ENCODE data around the gene EXOC6.

EXOC6 gene

DNA sequence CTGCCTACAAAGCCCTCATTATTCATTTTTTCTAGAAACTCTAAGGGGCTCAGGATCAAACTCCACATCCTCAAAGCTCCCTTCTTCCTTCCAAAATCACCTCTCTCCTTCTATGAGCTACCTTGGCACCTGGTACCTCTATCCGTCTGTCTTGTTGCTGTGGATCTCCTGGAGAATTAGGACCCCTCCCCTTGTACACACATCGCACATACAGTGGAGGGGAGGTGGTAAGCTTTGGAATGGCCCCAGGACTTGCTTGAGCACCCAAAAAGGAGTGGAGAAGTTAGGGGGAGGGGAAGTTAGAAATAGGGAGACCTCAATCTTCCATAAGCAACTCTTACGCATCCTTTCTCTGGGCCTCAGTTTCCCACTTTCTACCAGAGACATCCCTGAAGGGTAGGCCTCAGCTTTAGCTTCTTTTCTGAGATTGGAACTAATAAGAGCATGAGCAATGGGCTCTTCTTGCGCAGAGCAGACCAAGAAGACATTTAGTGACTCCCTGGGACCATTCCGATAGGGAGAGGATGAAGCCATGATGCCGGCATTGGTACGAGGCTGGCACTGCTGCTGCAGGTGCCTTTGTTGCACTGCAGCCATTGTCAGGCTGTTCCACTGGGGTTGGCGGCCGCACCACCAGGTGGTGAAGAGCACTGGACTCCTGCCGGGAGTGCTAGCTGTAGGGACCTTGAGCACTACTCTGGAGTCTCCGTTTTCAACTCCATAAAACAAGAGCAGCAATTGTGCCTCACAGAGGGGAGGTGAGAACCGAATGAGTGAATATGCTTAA is 216.7 kb downstream of the EXOC6 start:
- no peak for DNase-seq

DNA sequence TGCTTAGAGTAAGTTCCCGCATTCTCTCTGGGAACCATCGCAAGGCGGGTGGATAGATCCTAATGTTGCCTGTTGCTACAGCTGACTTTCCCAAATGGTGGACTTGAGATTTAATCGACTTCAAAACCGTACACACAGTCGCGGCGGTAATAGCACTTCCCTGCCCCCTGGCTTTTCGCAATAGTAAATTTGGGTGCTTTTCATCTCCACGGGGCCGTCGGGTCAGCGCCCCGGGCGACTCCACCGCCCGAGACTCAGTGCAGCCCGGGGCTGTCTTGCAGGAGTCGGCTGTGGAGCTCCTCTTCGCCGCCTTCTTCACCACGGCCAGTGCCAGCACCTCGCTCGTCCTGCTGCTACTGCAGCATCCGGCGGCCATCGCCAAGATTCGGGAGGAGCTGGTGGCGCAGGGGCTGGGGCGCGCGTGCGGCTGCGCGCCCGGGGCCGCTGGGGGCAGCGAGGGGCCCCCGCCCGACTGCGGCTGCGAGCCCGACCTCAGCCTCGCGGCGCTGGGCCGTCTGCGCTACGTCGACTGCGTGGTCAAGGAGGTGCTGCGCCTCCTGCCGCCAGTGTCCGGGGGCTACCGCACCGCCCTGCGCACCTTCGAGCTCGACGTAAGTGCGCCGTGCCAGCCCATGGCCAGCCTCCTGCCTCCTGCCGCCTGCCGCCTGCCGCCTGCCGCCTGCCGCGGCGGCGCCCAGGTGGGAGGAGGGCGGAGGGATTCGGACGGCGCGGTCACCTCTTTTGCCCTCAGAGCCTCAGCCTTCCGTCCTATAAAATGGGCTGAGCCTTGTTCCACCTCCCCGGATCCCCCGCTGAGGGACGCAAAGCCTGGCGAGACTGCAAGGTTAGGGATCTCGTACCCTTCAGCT is 217.6 kb downstream of the EXOC6 start:
- no peak for DNase-seq

DNA sequence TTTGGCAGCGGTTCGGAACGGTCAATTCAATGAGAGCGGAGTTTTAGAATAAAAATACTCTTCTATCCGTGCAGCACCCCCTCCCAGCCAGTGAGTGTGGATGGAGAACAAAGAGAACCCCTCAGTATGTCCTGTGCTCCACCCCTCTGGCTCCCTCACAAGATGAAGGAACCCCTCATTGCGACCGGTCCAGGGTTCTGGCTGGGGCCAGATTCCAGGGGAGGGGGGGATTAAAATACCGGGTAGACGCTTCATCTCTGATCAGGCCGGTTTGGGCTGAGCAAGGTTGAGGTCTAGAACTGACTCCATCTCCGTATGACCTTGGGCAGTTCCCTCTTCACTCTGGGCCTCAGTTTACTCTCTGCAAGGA is 218.2 kb downstream of the EXOC6 start:
- DNase-seq = no peak

DNA sequence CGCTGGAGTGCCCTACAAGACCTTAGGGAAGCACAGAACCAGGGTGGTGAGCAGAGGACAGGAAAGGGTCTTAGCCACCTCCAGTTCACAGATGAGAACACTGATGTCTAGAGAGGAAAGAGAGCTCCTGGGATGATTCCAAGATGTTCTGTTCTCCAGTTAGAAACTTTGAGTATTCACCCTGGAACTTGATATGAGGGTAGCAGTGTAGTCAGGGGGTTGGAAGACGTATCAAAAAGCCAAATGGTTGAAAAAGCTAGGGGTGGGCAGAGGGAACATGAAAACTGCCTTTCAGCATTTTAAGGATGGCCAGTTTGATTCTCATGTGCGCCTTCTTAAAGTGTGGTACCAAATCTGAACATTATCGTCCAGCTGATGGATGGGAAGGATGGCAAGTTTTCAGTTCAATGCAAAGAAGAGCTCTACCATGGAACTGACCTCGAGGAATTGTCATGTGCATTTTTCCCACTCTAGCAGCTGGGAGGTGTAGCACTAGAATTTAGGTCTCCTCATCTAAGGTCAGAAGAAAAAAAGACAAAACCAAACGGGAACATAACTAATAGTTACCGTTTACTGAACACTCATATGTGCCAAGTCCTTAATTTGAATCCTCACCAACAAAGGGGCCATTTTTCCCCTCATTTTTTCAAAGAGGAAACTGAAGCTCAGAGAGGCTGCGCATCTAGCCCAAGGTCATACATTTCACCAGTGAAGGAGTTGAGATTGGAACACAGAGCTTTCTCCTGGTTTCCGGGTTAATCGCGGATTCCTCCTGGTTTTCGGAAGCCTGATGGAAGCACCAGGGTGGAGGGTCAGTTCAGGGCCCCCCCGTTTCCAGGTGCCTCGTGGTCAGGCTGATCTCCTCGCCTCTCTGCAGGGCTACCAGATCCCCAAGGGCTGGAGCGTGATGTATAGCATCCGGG is 219.4 kb downstream of the EXOC6 start:
- DNase-seq = no peak

DNA sequence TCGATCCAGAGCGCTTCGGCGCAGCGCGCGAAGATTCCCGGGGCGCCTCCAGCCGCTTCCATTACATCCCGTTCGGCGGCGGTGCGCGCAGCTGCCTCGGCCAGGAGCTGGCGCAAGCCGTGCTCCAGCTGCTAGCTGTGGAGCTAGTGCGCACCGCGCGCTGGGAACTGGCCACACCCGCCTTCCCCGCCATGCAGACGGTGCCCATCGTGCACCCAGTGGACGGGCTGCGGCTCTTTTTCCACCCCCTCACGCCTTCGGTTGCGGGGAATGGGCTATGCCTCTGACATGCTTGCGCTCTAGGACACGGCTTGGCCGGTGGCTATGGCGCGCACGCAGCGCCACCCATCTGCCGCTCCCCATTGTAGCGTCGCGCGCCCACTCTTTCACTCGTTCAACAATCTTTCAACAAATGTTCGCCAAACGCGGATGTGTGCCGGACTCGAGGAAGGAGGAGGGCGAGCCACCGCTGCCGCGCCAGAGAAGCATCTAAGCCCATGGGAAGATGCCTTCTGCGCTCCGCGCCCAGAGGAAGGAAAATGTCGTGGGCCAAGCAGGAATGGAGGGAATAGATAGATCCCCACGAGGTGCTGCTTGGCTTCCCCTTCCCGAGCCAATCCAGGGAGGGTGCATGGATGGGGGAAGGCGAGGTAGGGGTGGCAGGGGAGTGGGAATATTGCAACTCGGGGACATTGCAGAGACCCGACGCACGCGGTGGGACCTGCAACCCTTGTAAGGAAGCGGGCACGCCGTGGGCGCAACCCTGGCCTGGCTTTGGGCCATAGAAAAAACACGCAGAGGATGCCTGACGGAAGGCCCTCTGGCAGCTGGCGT is 220.3 kb downstream of the EXOC6 start:
- DNase-seq = peak in 1 of 14 donors; percentile 16

DNA sequence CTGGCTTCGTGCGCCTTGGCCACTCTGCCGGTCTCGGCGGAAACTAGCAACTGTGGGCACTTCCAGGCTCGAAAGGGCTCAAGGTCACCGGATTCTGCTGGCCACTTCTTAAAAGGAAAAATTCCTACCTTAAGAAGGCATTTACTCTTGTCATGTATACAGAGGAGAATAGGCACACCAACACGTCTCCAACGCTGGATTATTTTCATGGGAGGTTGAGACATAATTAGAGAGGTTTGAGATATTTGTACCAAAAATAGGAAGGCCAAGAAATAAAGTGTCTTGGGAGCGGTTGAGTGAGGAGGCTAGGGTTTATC is 220.9 kb downstream of the EXOC6 start:
- no peak for DNase-seq

DNA sequence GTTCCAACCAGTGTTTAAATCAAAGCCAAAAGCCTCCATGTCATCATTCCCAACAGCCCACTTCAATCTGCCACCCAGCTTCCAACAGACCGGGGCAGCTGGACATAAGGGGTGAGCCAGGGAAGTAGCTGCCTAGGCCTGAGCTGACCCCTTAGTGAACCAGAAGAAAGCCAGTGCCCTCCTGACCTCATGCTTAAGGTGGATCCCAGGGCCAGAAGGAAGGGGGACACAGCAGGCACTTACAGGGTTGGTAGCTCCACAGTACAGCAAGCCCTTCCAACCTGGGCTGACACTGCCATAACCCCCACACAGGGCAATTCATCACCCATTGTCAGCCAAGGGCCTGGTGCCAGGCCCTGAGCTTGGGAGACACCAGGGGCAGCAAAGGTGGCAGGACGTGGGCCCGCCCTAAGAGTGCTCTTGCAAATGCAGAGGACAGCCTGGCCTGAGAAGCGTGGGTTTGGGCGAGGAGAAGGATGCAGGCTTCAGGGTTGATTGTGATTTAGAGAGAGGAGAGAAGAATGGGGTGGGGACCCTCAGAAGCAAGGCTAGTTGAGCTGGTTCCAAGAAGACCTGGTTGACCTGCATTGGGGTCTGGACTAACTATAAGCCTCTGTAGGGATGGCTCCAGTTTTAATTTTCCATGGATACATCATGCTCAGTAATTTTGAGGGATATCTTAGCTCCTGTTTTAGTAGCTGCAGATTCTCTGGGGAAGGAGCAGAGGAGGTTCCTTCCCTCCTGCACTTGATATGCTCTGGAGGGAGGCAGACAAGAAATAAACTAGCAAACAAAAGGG is 222.3 kb downstream of the EXOC6 start:
- no peak for DNase-seq

DNA sequence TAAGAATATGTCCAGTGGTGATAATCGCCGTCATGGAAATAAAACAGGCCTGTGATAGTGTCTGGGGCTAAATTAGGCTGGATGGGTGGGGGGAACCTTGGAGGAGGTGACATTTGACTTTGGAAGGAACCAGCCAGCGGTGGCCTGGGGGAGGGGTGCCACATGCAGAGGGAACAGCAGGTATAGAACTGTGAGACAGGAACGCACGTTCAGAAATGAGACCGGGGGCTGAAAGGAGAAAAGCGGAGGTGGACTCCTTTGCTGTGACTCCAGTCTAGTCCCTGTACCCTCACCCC is 222.8 kb downstream of the EXOC6 start:
- no peak for DNase-seq

DNA sequence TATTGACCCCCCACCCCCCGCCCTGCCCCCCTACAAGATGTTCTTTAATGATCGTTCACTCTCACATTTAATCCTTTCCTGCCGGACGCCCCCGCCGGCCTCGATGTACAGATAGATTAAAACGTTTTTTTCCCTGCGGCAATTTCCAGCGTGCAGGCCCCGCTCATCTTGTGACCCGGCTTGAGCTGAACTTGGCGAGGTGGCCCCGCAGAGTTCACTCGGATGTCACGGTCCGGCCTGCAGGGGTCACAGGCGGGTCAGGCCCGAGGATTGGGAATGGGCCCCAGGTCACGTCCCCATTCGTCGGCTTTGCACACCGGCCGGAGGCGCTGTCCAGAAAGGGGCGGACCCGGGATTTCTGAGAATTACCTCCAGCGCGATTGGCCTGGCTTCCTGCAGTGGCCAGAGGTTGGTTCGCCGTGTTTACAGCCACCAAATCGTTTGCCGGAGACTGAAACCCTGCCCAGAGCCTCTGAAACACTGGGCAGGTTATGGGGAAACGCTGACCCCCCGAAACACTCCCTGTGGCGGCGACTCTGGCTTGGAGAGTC is 223.4 kb downstream of the EXOC6 start:
- DNase-seq = no peak

DNA sequence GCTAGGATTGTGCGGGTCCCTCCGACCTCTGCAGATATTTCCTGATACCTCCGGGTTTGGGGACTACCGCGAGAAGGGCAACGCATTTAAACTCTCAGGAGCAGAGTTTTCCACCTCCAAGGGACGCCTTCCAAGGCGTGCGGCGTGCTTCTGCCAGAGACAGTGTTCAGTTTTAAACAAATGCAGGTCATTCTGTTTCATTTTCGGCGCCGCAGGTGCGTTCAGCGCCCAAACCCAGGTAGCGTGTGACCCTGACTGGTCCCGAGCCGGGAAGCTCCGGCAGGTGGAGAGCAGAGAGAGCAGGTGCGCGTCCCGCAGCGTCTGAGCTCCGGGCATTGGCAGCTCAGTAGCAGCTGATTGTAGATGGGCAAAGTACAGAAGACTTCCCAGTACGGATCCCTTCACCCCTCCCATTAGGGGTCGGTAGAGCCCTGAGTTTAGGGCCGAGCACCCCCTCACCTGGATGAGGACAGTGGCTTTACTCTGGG is 223.9 kb downstream of the EXOC6 start:
- no peak for DNase-seq

DNA sequence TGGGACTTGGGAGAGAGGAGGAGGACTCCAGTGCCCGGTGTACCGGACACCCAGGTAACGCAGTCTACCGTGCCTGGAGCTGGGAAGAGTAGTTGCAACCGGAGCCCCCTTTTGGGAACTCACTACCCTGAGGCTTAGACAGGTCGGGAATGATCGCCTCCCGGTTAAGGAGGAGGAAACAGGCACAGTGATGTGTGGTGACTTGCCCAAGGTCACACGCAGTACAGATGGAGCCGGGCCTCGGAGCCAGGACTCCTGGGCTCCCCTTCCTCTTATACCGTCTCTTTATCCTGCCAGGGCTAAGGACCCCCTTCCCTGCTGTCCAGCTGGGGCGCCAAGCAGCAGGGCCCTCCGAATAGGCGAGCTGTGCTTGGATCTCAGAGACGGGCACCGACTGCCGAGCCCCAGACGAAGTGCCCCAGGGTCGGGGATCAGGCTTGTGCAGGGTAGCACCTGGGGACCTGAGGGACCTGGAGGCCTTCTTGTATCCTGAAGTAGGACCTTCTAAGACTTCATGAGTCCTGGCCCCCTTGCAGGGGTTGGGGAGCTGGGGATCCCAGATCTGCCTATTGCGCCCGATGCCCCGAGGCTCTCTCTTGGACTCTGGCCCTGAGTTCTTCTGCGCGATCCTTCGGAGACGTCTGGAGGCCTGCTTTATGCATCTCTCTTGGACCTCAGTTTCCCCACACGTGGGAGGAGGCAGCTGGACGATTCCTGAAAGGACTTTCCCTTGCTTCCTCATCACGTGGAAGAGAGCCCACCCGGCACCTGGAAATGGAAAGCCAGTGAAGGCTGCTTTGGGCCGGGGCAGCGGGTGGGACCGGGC is 224.6 kb downstream of the EXOC6 start:
- DNase-seq = no peak

DNA sequence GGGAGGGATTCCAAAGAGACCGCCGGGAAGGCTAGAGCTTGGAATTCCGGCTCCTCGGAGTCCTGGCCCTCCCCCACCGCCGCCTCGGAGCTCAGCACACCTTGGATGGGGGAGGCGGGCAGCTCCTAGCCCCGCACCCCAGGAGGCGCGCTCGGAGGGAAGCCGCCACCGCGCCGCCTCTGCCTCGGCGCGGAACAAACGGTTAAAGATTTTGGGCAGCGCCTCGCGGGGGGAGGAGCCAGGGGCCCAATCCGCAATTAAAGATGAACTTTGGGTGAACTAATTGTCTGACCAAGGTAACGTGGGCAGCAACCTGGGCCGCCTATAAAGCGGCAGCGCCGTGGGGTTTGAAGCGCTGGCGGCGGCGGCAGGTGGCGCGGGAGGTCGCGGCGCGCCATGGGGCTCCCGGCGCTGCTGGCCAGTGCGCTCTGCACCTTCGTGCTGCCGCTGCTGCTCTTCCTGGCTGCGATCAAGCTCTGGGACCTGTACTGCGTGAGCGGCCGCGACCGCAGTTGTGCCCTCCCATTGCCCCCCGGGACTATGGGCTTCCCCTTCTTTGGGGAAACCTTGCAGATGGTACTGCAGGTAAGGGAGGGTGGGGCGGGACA is 225.3 kb downstream of the EXOC6 start, which contains the start of gene CYP26A1:
CYP26A1 (plus strand) TSS at position 355 of the 608 bp plus-strand sequence; CDS start at position 397, 42 bp downstream.
- no peak for DNase-seq

DNA sequence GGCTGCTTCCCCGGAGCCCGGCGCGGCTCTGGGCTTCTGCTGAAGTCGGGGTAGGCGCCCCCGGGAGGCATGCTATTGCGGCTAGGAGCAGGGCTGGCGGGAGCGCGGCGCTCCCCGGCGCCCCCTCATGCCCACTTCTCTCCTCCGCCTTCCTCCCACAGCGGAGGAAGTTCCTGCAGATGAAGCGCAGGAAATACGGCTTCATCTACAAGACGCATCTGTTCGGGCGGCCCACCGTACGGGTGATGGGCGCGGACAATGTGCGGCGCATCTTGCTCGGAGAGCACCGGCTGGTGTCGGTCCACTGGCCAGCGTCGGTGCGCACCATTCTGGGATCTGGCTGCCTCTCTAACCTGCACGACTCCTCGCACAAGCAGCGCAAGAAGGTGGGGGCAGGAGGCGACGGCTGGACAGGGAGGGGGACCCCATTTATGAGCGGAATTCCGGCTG is 225.9 kb downstream of the EXOC6 start:
- DNase-seq = no peak

DNA sequence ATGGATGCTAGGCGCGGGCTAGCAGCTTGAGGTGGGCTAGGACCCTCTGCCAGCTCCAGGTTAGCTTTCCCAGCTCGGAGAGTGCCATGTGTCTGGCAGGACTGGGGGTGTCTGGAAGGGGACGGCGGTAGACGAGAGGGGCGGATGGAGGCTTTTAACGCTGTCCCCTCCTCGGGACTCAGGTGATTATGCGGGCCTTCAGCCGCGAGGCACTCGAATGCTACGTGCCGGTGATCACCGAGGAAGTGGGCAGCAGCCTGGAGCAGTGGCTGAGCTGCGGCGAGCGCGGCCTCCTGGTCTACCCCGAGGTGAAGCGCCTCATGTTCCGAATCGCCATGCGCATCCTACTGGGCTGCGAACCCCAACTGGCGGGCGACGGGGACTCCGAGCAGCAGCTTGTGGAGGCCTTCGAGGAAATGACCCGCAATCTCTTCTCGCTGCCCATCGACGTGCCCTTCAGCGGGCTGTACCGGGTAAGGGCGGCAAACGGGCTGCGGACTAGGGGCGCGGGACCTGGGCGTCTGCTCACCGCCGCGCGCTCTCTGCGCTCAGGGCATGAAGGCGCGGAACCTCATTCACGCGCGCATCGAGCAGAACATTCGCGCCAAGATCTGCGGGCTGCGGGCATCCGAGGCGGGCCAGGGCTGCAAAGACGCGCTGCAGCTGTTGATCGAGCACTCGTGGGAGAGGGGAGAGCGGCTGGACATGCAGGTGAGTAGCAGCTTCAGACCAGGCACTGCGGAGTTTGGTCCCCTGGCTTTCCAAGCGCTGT is 226.5 kb downstream of the EXOC6 start:
- DNase-seq = no peak

DNA sequence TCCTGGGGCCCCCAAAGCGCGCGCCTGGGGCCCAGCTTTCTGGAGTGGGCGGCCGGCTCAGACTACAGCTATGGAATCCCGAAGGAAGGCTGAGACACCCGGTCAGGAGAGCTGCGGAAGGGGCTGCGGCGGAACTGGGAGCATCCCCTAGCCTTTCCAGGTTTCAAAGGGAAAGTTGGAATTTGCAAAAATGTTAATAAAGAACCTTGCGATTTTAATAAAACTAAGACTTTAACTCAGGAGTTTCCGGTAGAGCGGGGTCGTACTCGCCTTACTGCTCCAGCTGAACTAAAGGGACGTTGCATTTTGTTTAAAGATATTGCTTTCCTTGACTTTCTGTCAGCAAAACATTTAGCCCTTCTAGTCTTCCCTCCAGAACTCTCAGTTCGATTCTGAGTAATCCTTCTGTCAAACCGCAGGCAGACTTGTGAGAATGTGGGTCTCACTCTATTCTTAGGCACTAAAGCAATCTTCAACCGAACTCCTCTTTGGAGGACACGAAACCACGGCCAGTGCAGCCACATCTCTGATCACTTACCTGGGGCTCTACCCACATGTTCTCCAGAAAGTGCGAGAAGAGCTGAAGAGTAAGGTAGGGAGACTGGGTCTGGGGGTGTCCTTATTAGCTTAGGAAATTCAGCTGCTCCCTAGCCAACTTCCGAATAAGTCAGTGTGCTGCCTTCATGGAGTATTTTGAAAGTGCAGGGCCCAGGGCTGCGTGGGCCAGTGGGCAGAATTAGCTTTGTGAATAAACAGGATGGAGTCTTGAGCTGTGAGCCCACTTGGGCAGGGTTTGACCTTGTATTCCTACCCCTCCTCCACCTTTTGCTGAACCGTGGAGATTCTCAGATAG is 227.3 kb downstream of the EXOC6 start:
- no peak for DNase-seq

DNA sequence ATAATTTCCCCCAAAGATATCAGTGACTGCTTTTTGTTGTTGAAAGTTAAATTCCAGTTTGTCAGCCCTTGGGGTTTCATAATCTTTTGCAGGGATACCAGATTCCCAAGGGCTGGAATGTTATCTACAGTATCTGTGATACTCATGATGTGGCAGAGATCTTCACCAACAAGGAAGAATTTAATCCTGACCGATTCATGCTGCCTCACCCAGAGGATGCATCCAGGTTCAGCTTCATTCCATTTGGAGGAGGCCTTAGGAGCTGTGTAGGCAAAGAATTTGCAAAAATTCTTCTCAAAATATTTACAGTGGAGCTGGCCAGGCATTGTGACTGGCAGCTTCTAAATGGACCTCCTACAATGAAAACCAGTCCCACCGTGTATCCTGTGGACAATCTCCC is 228.6 kb downstream of the EXOC6 start:
- no peak for DNase-seq

DNA sequence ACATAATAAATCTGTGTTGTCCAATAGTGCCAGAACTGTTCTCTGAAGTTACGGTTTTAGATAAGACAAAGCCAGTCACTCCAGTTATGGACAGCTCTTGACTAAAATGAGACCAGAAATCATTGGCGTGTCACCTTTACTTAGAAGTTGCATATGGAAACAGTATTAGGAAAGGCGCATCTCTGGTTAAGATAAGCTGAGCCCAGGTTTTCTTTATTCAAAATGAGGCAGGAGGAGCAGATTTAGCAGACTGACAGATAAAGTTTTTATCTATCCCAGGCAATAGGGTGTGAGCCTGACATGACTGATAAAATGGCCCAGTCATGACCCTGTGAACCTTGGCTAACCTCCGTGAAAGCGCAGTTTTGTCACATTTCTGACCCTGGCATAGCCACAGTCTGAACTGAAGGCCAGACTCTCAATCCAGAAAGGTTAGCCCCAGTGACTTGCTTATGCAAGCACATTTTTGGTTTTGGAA is 229.6 kb downstream of the EXOC6 start:
- DNase-seq = no peak

Measured in C1 segment of cervical spinal cord (tissue), 14 donors.